GM21825 (cell line): Measurements from ENCODE around the gene FRAS1.
"Not testable (repeated sequence)": the region's sequence is repeated elsewhere in the genome, so short reads cannot be mapped to it uniquely, and the experiment has no call there.

Experiments used
- ATAC-seq: cut with Tn5 transposase; IDR thresholded peaks from one replicate; pipeline ENCODE4 v1.9.1; 2021; ENCODE audit warnings: mild to moderate bottlenecking, moderate library complexity; ENCODE audit not compliant: unreplicated experiment

The FRAS1 gene

GRCh38 chr4:78058591-78059523, 1.7 kb downstream of the FRAS1 start:
- no peak for ATAC-seq

GRCh38 chr4:78059524-78059889, 2.4 kb downstream of the FRAS1 start:
- ATAC-seq, result no peak

GRCh38 chr4:78059938-78060337, 2.8 kb downstream of the FRAS1 start:
- ATAC-seq, result no peak

- ATAC-seq, result no peak
Measured at GRCh38 chr4:78061939-78062570, 4.9 kb downstream of the FRAS1 start.

GRCh38 chr4:78065508-78066192, 8.5 kb downstream of the FRAS1 start:
- no peak for ATAC-seq

- ATAC-seq, result no peak
Measured at GRCh38 chr4:78068481-78068880, 11.4 kb downstream of the FRAS1 start.

- ATAC-seq, result no peak
Measured at GRCh38 chr4:78069319-78069718, 12.2 kb downstream of the FRAS1 start.

GRCh38 chr4:78069859-78070258, 12.7 kb downstream of the FRAS1 start:
- no peak for ATAC-seq

GRCh38 chr4:78070731-78071282, 13.7 kb downstream of the FRAS1 start:
- ATAC-seq, result no peak

- ATAC-seq, result no peak
Measured at GRCh38 chr4:78074759-78075158, 17.6 kb downstream of the FRAS1 start.

- ATAC-seq, result no peak
Measured at GRCh38 chr4:78075986-78076385, 18.9 kb downstream of the FRAS1 start.

- no peak for ATAC-seq
Measured at GRCh38 chr4:78078101-78078500, 21.0 kb downstream of the FRAS1 start.

- ATAC-seq, result no peak
Measured at GRCh38 chr4:78079726-78080430, 22.8 kb downstream of the FRAS1 start.

- no peak for ATAC-seq
Measured at GRCh38 chr4:78081541-78081940, 24.4 kb downstream of the FRAS1 start.

GRCh38 chr4:78083035-78083434, 25.9 kb downstream of the FRAS1 start:
- no peak for ATAC-seq

GRCh38 chr4:78091534-78091933, 34.4 kb downstream of the FRAS1 start:
- ATAC-seq, result no peak

GRCh38 chr4:78092350-78092749, 35.2 kb downstream of the FRAS1 start:
- ATAC-seq, result not testable (repeated sequence)

GRCh38 chr4:78092850-78093249, 35.7 kb downstream of the FRAS1 start:
- ATAC-seq, result no peak

GRCh38 chr4:78095081-78095480, 38.0 kb downstream of the FRAS1 start:
- no peak for ATAC-seq

GRCh38 chr4:78099058-78099457, 41.9 kb downstream of the FRAS1 start:
- ATAC-seq, result no peak

- ATAC-seq, result no peak
Measured at GRCh38 chr4:78100060-78100459, 42.9 kb downstream of the FRAS1 start.
